HS-5 (cell line): ENCODE measurements around the gene ACAA2.

Experiments
- DNase-seq: peaks from one replicate; pipeline ENCODE4 v3.0.0-alpha.2; 2012; ENCODE audit warnings: low read depth

ACAA2 gene

GRCh38 chr18:49766646-49767045, 46.7 kb downstream of the ACAA2 start:
- DNase-seq = no peak

- DNase-seq = no peak
Measured at GRCh38 chr18:49764032-49764431, 49.3 kb downstream of the ACAA2 start.

DNA sequence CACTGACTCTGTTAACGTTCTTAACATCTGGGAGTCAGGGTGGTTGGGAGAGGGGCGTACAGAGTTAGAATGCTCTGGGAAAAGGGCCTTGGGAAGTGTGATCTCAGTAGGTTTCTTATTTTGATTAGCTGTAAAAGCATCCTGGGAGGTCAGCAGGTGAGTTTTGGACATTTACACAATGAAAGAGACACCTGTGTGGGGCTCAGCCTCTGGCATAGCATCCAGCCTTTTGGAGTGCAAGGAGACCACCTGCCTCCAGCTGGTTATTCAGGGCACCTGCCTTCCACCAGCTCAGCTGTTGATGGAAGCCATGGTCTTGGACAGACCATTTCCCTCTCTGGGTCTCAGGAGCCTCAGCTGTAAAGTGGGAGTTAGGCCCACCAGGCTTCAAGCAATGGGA, 49.7 kb downstream of the ACAA2 start:
- DNase-seq = no peak

- DNase-seq = no peak
Measured at GRCh38 chr18:49762191-49763077, 50.9 kb downstream of the ACAA2 start.

DNA sequence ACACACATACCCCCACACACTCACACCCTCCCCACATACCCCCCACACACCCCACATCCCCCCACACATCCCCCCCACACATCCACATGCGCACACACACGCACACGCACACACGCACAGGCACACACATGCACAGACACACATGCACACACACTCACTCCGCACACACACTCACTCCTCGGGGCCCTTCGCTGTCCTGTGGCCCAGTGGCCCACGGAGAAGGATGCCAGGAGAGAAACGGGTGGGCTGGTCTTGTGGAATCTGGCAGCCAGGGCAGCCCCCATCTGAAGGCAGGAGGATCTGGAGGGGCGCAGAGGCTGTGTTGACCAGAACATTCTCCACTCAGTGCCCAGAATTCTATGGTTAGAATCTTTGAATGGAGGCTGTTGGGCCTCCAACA, 51.6 kb downstream of the ACAA2 start:
- no peak for DNase-seq

- DNase-seq = no peak
Measured at GRCh38 chr18:49758263-49758610, 55.1 kb downstream of the ACAA2 start.

DNA sequence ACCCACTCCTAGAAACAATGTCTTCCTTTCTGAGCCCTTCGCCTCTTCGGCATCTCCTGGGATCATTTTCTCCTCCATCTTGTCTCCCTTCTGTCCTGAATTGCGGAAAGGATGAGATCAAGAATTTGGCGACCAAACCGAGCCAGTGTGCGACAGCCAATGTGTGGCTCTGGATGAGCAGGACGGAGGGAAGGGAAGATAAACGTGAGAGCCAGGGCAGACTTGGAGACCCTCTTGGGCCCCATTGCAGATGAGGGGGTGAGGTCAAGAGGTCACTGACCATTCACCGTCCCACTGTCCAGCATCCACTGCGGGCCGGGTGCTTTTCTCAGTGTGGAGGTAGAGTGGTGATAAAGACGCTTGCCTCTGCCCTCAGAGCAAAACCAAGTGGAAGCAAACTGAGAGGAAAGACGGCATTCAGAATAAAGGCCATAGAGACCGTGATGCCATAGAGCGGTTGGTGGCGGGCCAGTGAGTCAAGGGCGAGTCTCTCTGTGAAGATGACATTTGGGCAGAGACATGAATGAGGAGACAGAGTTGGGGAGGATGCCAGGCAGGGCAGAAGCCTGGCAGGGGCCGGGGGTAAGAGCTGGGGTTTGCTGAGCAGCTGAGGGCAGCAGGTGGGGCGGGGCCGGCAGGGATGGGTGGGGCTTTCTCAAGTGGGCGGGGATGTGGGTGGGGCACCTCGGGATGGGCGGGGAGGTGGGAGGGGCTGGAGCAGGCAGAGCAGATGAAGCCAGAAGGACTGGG, 55.6 kb downstream of the ACAA2 start:
- DNase-seq = no peak

GRCh38 chr18:49756671-49757362, 56.5 kb downstream of the ACAA2 start:
- no peak for DNase-seq

- no peak for DNase-seq
Measured at GRCh38 chr18:49756135-49756534, 57.2 kb downstream of the ACAA2 start.

- no peak for DNase-seq
Measured at GRCh38 chr18:49755489-49755888, 57.8 kb downstream of the ACAA2 start.

GRCh38 chr18:49754866-49755265, 58.5 kb downstream of the ACAA2 start:
- no peak for DNase-seq

- no peak for DNase-seq
Measured at GRCh38 chr18:49753643-49754042, 59.7 kb downstream of the ACAA2 start.

GRCh38 chr18:49752095-49752457, 61.3 kb downstream of the ACAA2 start:
- no peak for DNase-seq

DNA sequence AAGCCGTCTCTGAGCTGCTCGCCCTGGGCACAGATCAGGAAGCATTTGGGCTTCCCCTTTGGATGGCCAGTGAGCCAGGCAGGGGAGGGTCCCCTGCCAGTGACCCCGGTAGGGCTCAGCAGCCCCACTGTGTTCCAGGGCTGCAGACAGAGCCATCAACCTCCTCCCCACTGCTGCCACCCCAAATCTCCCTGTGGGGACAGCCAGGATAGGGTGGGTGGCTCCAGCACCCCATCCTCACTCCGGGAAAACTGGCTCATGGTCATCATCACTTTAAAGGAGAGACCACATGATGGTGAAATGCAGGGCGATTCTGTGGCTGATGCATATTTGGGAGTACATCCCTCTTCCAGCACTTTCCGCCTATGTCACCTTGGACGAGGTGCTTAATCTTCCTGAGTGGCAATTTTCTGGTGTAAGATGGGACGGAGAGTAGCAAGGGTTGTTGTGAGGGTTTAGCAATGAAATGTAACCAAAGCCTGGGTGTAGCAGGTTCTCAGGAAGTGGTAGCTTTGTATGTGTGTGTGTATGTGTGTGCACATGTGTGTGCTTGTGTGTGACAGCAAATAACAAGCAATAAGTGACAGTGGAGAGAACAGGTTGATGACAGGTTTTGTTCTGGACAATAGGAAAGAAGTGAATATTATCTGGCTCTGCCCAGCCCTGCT, 61.8 kb downstream of the ACAA2 start:
- DNase-seq = no peak

GRCh38 chr18:49749563-49749962, 63.8 kb downstream of the ACAA2 start:
- DNase-seq = no peak

GRCh38 chr18:49747876-49748275, 65.5 kb downstream of the ACAA2 start:
- DNase-seq = no peak

DNA sequence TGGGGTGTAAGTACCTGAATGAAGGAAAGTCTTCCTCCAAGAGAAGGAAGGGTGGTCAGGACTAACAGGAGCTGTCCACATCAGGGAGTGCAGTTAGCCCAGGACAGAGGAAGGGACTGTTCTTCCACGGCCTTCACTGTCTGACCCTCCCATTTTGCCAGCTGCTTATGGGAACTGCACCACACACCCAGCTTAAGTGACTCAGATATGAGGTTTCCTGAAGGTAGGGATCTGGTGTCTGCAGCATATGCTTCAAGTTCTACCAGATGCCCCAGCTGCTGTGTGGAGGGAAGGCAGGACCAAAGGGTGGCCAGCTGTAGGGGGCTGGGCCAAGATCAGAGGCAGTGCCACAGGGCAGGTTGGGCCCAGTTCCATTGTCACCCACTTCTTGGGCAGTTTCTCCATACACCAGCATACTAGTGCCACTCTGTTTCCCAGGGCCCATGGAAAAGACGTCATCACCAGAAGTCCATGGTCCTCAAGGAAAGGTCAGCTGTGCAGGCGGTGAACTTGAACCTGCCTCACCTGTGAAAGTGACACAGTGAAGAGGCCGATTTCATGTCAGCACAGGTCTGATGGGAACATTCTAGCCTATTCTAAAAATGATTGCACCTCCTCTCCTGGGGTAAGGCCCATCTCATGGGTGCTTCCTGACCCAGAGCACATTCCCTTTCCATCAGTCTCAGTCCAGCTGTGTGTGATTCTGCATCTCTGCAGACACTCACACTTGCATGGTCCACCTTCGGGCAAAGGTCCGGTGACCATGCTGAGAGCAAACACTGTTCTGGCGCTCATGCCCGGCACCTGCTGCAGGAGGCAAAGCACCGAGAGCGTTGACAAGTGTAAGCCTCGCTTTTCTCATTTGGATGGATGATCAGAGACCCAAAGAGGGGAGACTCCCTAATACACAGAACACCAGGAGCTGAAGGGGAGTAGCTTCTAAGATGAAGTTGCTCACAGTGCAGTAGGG, 68.0 kb downstream of the ACAA2 start:
- no peak for DNase-seq

DNA sequence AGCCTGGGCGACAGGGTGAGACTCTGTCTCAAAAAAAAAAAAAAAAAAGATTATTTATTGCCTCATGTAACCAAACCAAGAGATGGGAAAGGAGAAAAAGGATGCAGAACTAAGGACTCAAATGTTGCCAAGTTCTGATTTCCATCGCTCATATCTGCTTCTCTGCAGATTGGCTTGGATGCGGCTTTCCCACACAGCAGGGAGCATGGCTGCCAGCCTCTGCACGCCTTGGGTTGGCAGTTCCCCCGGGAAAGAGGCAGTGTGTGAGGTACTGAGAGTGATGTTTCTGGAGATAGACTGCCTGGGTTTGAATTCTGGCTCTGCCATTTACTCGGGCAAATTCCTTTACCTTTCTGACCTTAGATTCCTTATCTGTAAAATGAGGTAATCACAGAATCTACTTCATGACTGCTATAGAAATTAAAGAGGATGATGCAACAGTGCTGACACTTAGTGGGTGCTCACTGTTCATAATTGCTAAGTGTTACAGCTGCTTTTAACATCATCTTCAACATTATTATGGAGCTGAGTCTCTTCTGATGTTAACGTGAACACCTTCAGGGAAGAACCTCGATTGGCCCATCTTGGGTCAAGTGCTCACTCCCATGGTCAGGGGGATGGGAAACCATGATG, 68.8 kb downstream of the ACAA2 start:
- no peak for DNase-seq

DNA sequence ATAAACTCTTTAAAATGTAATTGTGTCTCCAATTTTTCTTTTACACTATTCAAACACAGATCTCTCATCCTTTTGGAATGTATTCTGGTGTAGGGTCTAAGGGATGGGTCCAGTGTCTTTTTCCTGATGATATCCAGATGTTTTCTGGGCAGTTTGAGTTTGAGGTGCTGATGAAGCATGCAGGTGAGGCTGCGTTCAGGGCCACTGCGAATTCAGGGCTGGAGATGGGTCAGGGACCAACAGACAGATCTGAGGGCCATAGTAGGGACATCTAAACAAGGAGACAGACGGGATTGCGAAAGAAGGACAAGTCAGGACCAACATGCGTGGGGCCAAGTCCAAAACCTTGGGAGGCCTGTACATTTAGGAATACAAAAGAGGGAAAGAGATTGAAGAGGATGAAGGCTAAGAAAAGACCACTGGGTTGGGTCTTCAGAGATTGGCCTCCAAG, 70.2 kb downstream of the ACAA2 start:
- no peak for DNase-seq

DNA sequence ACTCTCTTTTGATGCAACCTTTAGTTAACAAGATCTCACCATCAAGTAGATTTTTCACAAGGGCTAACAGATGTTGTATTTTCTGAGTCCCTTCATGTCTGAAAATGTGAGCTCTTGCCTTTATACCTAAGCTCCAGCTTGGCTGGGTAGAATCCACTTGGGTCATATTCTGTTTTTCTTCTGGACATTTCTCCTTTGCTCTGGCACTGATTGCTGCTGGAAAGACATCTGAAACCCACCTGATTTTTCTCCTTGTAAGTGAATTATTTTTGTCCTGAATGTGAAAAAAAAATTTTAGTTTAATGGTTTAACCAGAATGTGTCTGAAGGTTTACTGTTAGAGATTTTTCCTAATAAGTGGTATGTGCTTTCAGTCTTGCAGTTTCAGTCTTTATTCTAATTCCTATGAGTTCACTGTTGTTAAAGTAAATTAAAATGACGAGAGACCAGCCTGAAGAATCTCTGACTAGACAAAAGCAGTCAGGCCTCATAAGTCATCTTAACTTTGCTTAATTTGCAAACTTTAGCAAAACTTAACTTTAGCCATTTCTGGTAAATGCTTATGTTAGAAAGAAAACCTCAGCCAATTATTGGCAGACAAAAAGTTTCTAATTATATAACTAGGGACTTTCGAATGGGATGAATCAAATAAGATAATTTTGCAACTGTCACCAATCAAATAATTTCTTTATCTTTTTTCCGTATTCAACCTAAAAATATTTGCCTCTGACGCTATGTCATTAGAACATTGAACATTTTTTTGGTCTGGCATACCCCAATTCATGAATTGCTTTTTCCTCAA, 70.8 kb downstream of the ACAA2 start:
- no peak for DNase-seq
